ENCODE results near the gene SPATA16. TPM values are rescaled to one million over a fixed set of nuclear protein-coding genes. Genes with fewer than 3 reads are reported as not detected.

The SPATA16 gene
- total and polyA plus RNA-seq, 2 donors (not counting 3 experiments of a cell fraction or from before 2014, with no cell fraction given): not detected

DNA sequence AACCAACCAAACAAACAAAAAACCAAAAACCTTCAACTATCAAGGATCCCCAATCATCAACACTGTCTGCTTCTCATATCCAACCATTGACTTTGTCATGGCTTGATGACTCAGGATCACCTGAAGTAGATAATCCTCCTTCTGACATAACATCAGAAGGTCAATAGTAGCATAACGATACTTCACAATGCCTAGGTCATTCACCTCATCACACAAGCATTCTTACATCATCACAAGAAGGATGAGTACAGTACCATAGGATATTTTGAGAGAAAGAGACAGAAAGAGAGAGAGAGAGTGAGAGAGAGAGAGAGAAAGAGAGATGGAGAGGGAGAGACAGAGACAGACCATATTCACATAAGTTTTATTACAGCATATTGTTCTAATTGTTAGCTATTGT is 42.1 kb downstream of the SPATA16 start:
- H3K79me2 ChIP-seq (ENCODE audit: control insufficient read depth, insufficient read depth, low read length): no peaks in the 10 kb centered on the region
- POLR2A ChIA-PET: no interaction called here
- H3K27ac ChIP-seq (ENCODE audit: insufficient read depth, low read depth, low read length): no peak overlapping the region
- H3K27me3 ChIP-seq (ENCODE audit: control insufficient read depth in 2 of 2, insufficient read depth in 2 of 2, low read length in 2 of 2): peaks cover 0 to 5% of the 10 kb centered on the region in 2 experiments
- no peak overlapping the region for H2AFZ ChIP-seq (ENCODE audit: low read depth, low read length)
- H3K4me3 ChIP-seq (replicated peaks in 1 of 3; ENCODE audit: insufficient read depth in 1 of 3, low read depth in 1 of 3, low read length in 3 of 3): no peak overlapping the region
- dilution Hi-C loops (cut with MboI; ENCODE audit: extremely low pct_ligation_motif_present, low sequenced_read_pairs) (no loop called here), intact Hi-C loops (cut with micrococcal nuclease) (no loop called here)
- TF ChIP-seq, protein P1, sequence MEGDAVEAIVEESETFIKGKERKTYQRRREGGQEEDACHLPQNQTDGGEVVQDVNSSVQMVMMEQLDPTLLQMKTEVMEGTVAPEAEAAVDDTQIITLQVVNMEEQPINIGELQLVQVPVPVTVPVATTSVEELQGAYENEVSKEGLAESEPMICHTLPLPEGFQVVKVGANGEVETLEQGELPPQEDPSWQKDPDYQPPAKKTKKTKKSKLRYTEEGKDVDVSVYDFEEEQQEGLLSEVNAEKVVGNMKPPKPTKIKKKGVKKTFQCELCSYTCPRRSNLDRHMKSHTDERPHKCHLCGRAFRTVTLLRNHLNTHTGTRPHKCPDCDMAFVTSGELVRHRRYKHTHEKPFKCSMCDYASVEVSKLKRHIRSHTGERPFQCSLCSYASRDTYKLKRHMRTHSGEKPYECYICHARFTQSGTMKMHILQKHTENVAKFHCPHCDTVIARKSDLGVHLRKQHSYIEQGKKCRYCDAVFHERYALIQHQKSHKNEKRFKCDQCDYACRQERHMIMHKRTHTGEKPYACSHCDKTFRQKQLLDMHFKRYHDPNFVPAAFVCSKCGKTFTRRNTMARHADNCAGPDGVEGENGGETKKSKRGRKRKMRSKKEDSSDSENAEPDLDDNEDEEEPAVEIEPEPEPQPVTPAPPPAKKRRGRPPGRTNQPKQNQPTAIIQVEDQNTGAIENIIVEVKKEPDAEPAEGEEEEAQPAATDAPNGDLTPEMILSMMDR (IDR thresholded peaks at IDR 0.05; ENCODE audit: extremely low read depth in 1 of 2, insufficient read depth in 1 of 2, low read depth in 1 of 2, low read length in 2 of 2): no peak
- no peak for TF ChIP-seq MYC (IDR thresholded peaks at IDR 0.05; ENCODE audit: low read depth, low read length)
- no peak for TF ChIP-seq FOS (IDR thresholded peaks at IDR 0.05; ENCODE audit: borderline replicate concordance, insufficient read depth, low read length)
- no peak for TF ChIP-seq EZH2 (IDR thresholded peaks at IDR 0.05; ENCODE audit: borderline replicate concordance, low read depth, low read length, severe bottlenecking)
- TF ChIP-seq POLR2AphosphoS5 (IDR thresholded peaks at IDR 0.05; ENCODE audit: insufficient read depth, low read depth, low read length): no peak
- TF ChIP-seq, protein P2, sequence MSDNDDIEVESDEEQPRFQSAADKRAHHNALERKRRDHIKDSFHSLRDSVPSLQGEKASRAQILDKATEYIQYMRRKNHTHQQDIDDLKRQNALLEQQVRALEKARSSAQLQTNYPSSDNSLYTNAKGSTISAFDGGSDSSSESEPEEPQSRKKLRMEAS (IDR thresholded peaks at IDR 0.05; ENCODE audit: insufficient read depth, insufficient read length): no peak
- no peak for TF ChIP-seq JUN (IDR thresholded peaks at IDR 0.05; ENCODE audit: borderline replicate concordance, insufficient read depth, insufficient read length, low read depth)
- no peak for TF ChIP-seq GATA2 (IDR thresholded peaks at IDR 0.05; ENCODE audit: insufficient read depth, insufficient read length, low read depth, low read length)
- no peak for TF ChIP-seq POLR2A (IDR thresholded peaks at IDR 0.05; ENCODE audit: low read depth, low read length)
- H3K36me3 ChIP-seq (ENCODE audit: control insufficient read depth in 2 of 2, extremely low read depth in 1 of 2, insufficient read depth in 2 of 2, low read length in 2 of 2): no peaks in the 10 kb centered on the region
- FAIRE-seq: no peak
- no peaks in the 10 kb centered on the region for H3K9me3 ChIP-seq (replicated peaks; ENCODE audit: control insufficient read depth, insufficient read depth, low read length)
- H3K4me2 ChIP-seq (ENCODE audit: insufficient read depth, low read length): no peak overlapping the region
- CTCF ChIA-PET: interaction anchor here (1.3 kb wide), 1 partner anchor 12 kb away, joined by 4 read pairs; no protein-coding TSS in a partner anchor
- H3K4me1 ChIP-seq (ENCODE audit: control insufficient read depth, extremely low read depth, insufficient read depth, low read length): no peaks in the 10 kb centered on the region
- no peak for DNase-seq (ENCODE audit: low read depth, low spot score)
- H3K9me1 ChIP-seq (replicated peaks; ENCODE audit: control insufficient read depth, extremely low read depth, insufficient read depth, low read length): no peaks in the 10 kb centered on the region
- no peaks in the 10 kb centered on the region for H4K20me1 ChIP-seq (replicated peaks; ENCODE audit: control insufficient read depth, extremely low read depth, insufficient read depth, low read length)
- H3K9ac ChIP-seq (replicated peaks; ENCODE audit: extremely low read depth, insufficient read depth, low read length): no peak overlapping the region
- no TSS peak for BruUV-seq (replicated peaks)
